Measurements from ENCODE around the gene SSR3.
"Not testable (repeated sequence)": the region's sequence is repeated elsewhere in the genome, so short reads cannot be mapped to it uniquely, and the experiment has no call there.

The SSR3 gene

GRCh38 chr3:156576051-156576450, 21.1 kb upstream of the SSR3 start:
- DNase-seq (ENCODE audit: low spot score), result no peak

- DNase-seq (ENCODE audit: low spot score), result no peak
Observed at GRCh38 chr3:156575641-156576040, 20.7 kb upstream of the SSR3 start.

- DNase-seq (ENCODE audit: low spot score), result not testable (repeated sequence)
Observed at GRCh38 chr3:156569881-156570280, 15.0 kb upstream of the SSR3 start.

GRCh38 chr3:156569016-156569415, 14.1 kb upstream of the SSR3 start:
- DNase-seq (ENCODE audit: low spot score), result not testable (repeated sequence)

GRCh38 chr3:156563900-156564682, 9.2 kb upstream of the SSR3 start:
- DNase-seq (ENCODE audit: low spot score), result no peak

GRCh38 chr3:156562486-156562885, 7.6 kb upstream of the SSR3 start:
- DNase-seq (ENCODE audit: low spot score), result not testable (repeated sequence)

GRCh38 chr3:156561533-156561932, 6.6 kb upstream of the SSR3 start:
- DNase-seq (ENCODE audit: low spot score), result no peak

GRCh38 chr3:156559321-156559720, 4.4 kb upstream of the SSR3 start:
- no peak for DNase-seq (ENCODE audit: low spot score)

GRCh38 chr3:156558389-156558788, 3.5 kb upstream of the SSR3 start:
- DNase-seq (ENCODE audit: low spot score), result no peak

GRCh38 chr3:156554515-156554841, 439 bp downstream of the SSR3 start:
- no peak for DNase-seq (ENCODE audit: low spot score)

- DNase-seq (ENCODE audit: low spot score), result peak; percentile 56
Observed at GRCh38 chr3:156553705-156554356, 1.1 kb downstream of the SSR3 start.

GRCh38 chr3:156552973-156553372, 1.9 kb downstream of the SSR3 start:
- DNase-seq (ENCODE audit: low spot score), result no peak

- DNase-seq (ENCODE audit: low spot score), result no peak
Observed at GRCh38 chr3:156551746-156552145, 3.2 kb downstream of the SSR3 start.

- DNase-seq (ENCODE audit: low spot score), result no peak
Observed at GRCh38 chr3:156551261-156551660, 3.7 kb downstream of the SSR3 start.

- DNase-seq (ENCODE audit: low spot score), result no peak
Observed at GRCh38 chr3:156548902-156549301, 6.0 kb downstream of the SSR3 start.

- DNase-seq (ENCODE audit: low spot score), result no peak
Observed at GRCh38 chr3:156548041-156548687, 6.8 kb downstream of the SSR3 start.

- DNase-seq (ENCODE audit: low spot score), result no peak
Observed at GRCh38 chr3:156547637-156548036, 7.3 kb downstream of the SSR3 start.

- DNase-seq (ENCODE audit: low spot score), result no peak
Observed at GRCh38 chr3:156543043-156543555, 11.8 kb downstream of the SSR3 start.

- no peak for DNase-seq (ENCODE audit: low spot score)
Observed at GRCh38 chr3:156542101-156543042, 12.5 kb downstream of the SSR3 start.

- no peak for DNase-seq (ENCODE audit: low spot score)
Observed at GRCh38 chr3:156539802-156540201, 15.1 kb downstream of the SSR3 start.

- no peak for DNase-seq (ENCODE audit: low spot score)
Observed at GRCh38 chr3:156539051-156539450, 15.9 kb downstream of the SSR3 start.
